GDM1 (cell line): Measurements from ENCODE around the gene PNPLA3.

ENCODE experiments used
- DNase-seq: peaks from one replicate; lab custom pipeline; 2025; lab: John Stamatoyannopoulos, UW

PNPLA3 gene

GRCh38 chr22:43994416-43994815 lies 70.8 kb downstream of the PNPLA3 start:
- no peak for DNase-seq

GRCh38 chr22:43995057-43995685 lies 71.6 kb downstream of the PNPLA3 start:
- DNase-seq: no peak

GRCh38 chr22:43995798-43996169 lies 72.2 kb downstream of the PNPLA3 start:
- DNase-seq: no peak

GRCh38 chr22:43996170-43996980 lies 72.8 kb downstream of the PNPLA3 start:
- peak; percentile 68 for DNase-seq

- DNase-seq: no peak
Observed at GRCh38 chr22:43996981-43997265, 73.3 kb downstream of the PNPLA3 start.
